HEK293 (cell line): Measurements from ENCODE around the gene CSF2RB.

Experiments used
- SP2 ChIP-seq: fragments of 450-650 bp; formaldehyde crosslinking; IDR thresholded peaks from 2 replicates; pipeline ENCODE4 v1.5.1; 2016; ENCODE audit warnings: missing biosample characterization, missing genetic modification characterization
- ZNF707 ChIP-seq: fragments of 450-650 bp; formaldehyde crosslinking; IDR thresholded peaks from 2 replicates; pipeline ENCODE4 v1.5.1; 2016; ENCODE audit warnings: missing biosample characterization, missing genetic modification characterization
- TF ChIP-seq, protein P1 (sequence below): fragments of 450-650 bp; formaldehyde crosslinking; IDR thresholded peaks from 2 replicates; pipeline ENCODE4 v1.5.1; 2016; ENCODE audit warnings: missing biosample characterization, missing genetic modification characterization

DNA sequence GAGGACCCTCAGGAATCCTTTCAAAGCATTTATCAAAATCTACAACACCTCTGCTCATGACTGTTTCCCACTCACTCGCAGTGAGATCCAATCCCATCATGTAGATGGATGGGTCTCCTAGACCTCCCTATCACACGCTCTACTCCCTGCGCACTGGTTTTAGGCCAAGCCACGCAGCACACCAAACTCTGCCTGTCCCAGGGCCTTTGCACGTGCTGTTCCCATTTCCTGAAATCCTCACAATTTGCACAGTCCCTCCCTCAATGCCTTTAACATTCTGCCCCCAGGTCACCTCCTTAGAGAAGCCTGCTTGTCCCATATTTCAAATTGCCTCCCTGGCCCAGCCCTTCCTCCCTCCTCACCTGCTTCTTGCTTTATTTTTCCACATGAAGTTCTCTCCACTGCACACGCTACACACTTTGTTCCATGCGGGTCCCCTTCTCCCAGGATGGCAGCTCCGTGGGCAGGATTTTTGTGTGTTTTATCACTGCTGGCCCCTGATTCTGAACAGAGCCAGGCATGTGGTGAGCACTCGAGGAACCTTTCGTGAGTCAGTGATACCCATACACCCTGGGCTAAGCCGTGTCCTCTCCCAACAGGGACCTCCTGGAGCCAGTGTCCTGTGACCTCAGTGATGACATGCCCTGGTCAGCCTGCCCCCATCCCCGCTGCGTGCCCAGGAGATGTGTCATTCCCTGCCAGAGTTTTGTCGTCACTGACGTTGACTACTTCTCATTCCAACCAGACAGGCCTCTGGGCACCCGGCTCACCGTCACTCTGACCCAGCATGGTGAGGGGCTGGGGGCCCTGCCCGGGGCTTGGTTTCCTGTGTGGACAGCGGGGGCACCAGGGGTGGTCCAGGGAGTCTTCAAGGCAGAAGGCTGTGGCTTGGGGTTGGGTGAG, 12.2 kb downstream of the CSF2RB start:
- TF ChIP-seq SP2 (tag by site-specific recombination), result no peak
- TF ChIP-seq, protein P1, sequence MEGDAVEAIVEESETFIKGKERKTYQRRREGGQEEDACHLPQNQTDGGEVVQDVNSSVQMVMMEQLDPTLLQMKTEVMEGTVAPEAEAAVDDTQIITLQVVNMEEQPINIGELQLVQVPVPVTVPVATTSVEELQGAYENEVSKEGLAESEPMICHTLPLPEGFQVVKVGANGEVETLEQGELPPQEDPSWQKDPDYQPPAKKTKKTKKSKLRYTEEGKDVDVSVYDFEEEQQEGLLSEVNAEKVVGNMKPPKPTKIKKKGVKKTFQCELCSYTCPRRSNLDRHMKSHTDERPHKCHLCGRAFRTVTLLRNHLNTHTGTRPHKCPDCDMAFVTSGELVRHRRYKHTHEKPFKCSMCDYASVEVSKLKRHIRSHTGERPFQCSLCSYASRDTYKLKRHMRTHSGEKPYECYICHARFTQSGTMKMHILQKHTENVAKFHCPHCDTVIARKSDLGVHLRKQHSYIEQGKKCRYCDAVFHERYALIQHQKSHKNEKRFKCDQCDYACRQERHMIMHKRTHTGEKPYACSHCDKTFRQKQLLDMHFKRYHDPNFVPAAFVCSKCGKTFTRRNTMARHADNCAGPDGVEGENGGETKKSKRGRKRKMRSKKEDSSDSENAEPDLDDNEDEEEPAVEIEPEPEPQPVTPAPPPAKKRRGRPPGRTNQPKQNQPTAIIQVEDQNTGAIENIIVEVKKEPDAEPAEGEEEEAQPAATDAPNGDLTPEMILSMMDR (tag by site-specific recombination), result no peak
- no peak for TF ChIP-seq ZNF707
